Lung (tissue), 12 donors: ENCODE results near the gene SDE2. TPM values are rescaled to one million over a fixed set of nuclear protein-coding genes. Genes with fewer than 3 reads are reported as not detected.
A peak's percentile ranks its signal among the peaks of the same experiment; 100 is the strongest.

Source experiments
- ATAC-seq: fragments of 200-7000 bp; cut with Tn5 transposase; one replicate; pipeline ENCODE4 v1.9.1; 2020; ENCODE audit warnings: moderate number of reproducible peaks; ENCODE audit not compliant: insufficient read depth, low FRiP score
- DNase-seq, 3 donors: peaks; one replicate each; pipeline ENCODE4 v3.0.0-alpha.2; 2013 to 2017
- H3K27ac ChIP-seq, 2 donors: one replicate each; pipeline ENCODE4 v1.5.1; 2013; ENCODE audit warnings: mild to moderate bottlenecking in 2 of 2, moderate library complexity in 2 of 2, control low read depth in 1 of 2, inconsistent platforms in 1 of 2, low read depth in 1 of 2, low read length in 1 of 2
- H3K27me3 ChIP-seq, 3 donors: one replicate each; pipeline ENCODE4 v1.5.1; 2013; ENCODE audit warnings: low read length in 2 of 3; ENCODE audit not compliant: control insufficient read depth in 3 of 3, insufficient read depth in 3 of 3
- H3K36me3 ChIP-seq, 4 donors: one replicate each; pipeline ENCODE4 v1.5.1; 2013; ENCODE audit warnings: low read length in 4 of 4, mild to moderate bottlenecking in 1 of 4, moderate library complexity in 1 of 4; ENCODE audit not compliant: control insufficient read depth in 4 of 4, insufficient read depth in 4 of 4
- H3K4me1 ChIP-seq, 5 donors: one replicate each; pipeline ENCODE4 v1.5.1; 2013; ENCODE audit warnings: low read length in 5 of 5, mild to moderate bottlenecking in 2 of 5, moderate library complexity in 1 of 5; ENCODE audit not compliant: control insufficient read depth in 5 of 5, insufficient read depth in 5 of 5
- H3K4me3 ChIP-seq: one replicate; pipeline ENCODE4 v1.5.1; 2013; ENCODE audit warnings: mild to moderate bottlenecking, control low read depth, moderate library complexity
- H3K9ac ChIP-seq, 2 donors: one replicate each; pipeline ENCODE4 v1.5.1; 2013; ENCODE audit warnings: low read length in 2 of 2, control low read depth in 1 of 2; ENCODE audit not compliant: insufficient read depth in 1 of 2
- H3K9me3 ChIP-seq, 4 donors: one replicate each; pipeline ENCODE4 v1.5.1; 2013; ENCODE audit warnings: low read length in 3 of 4, mild to moderate bottlenecking in 1 of 4, moderate library complexity in 1 of 4; ENCODE audit not compliant: control insufficient read depth in 4 of 4, insufficient read depth in 3 of 4
- CTCF ChIP-seq: IDR thresholded peaks from 2 replicates; pipeline ENCODE4 v1.5.1; 2012; ENCODE audit warnings: mild to moderate bottlenecking; ENCODE audit errors: control extremely low read depth, extremely low read depth
- WGBS, 2 donors: extraction: QIAGEN DNeasy Blood & Tissue Kit; methylation state at CpG; one replicate each; pipeline ENCODE4 v1.1.7; 2013; 5-methylcytosine and 5-hydroxymethylcytosine counted together
- polyA plus RNA-seq, 2 donors: library from polyadenylated mRNA; stranded (reverse); fragments of 200-250 nt; gene quantifications; one replicate each; pipeline ENCODE4 v1.2.1, GENCODE V29; 2013
- total RNA-seq, 2 donors: library from RNA; depleted of rRNA in 1 of 2; stranded (reverse); fragments of >200 nt in 1 of 2; gene quantifications; one replicate each; pipeline ENCODE4 v1.2.1, GENCODE V29; 2014 to 2021
- donor health status: control.
- donor health status: control.
- donor health status: Bipolar disorder and iron deficiency.
- donor health status: healthy.
- donor health status: DM: yes; HTN: yes; CAD: no.

The SDE2 gene
- total and polyA plus RNA-seq, 4 donors = 6.7 to 35.5 (median 15.2) TPM

GRCh38 chr1:225995919-225996864 is 3.0 kb downstream of the SDE2 start:
- no peaks in the 10 kb centered on the region for H3K9me3 ChIP-seq
- no peaks in the 10 kb centered on the region for H3K27me3 ChIP-seq
- peak overlapping the region in 1 of 2 donors; percentile 18 for H3K9ac ChIP-seq
- no peak for TF ChIP-seq CTCF
- H3K36me3 ChIP-seq = peaks cover 12 to 17% (median 14%) of the 10 kb centered on the region in 4 donors
- H3K4me3 ChIP-seq = no peak overlapping the region
- peak overlapping the region in 1 of 2 donors; percentile 39 for H3K27ac ChIP-seq
- DNase-seq = no peak
- no peak for ATAC-seq
- 53 to 64% methylated on average over 4 of the region's 4 CpGs for WGBS, 2 donors
- H3K4me1 ChIP-seq = peaks cover 0 to 22% (median 9%) of the 10 kb centered on the region in 5 donors

- H3K27ac ChIP-seq = no peak overlapping the region
- no peaks in the 10 kb centered on the region for H3K27me3 ChIP-seq
- peaks cover 24 to 42% (median 32%) of the 10 kb centered on the region in 4 donors for H3K36me3 ChIP-seq
- H3K9ac ChIP-seq = no peak overlapping the region
- H3K4me1 ChIP-seq = no peaks in the 10 kb centered on the region
- no peak for ATAC-seq
- H3K9me3 ChIP-seq = no peaks in the 10 kb centered on the region
- H3K4me3 ChIP-seq = no peak overlapping the region
- no peak for TF ChIP-seq CTCF
- DNase-seq = no peak
- WGBS, 2 donors = 68 to 76% methylated on average over 5 of the region's 5 CpGs
Measured at GRCh38 chr1:225990705-225991464, 8.3 kb downstream of the SDE2 start.

DNA sequence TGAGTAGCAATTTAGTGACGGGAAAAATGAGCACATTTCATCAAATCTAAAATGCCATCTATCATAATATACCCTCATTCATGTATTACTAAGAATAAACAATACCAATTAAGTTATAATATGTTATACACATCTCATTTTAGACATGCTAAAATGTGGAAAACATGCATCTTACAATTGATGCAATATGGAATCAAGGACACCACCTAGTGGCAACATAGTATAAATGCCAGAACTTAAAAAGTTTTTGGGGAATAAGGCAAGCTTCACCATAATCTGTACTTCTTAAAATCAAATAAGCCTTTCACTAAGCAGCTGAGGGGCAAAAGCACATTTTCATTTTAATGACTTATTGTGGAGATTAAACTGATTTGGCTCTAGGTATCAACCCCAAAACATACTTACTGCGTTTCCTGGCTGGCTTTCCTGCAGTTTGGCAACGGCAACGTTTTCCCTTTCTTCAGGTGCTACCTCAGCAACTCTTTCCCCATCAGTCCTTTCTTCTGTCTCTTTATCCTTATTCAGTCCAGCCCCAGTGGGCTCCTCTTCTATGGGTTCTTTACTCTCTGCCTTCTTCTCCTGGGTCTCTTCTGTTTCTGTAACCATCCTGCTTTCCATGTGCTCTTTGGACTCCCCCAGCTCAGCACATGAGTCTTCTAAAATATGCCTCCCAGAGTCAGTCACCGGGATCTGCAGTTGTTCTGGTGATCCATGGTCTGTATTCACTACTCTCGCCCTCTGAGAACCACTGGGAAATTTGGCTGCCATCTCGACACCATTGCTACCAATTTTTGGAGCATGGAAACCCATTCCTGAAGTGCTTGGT is 11.4 kb downstream of the SDE2 start:
- Histone ChIP-seq H3K36me3 (peaks cover 25 to 48% (median 36%) of the 10 kb centered on the region in 4 donors), H3K27ac (peak overlapping the region in 1 of 2 donors; percentile 31), H3K4me1 (no peaks in the 10 kb centered on the region), H3K9me3 (no peaks in the 10 kb centered on the region), H3K9ac (no peak overlapping the region), H3K4me3 (no peak overlapping the region), H3K27me3 (no peaks in the 10 kb centered on the region)
- WGBS, 2 donors = 83 to 85% methylated on average over 7 of the region's 7 CpGs
- peak in 2 of 3 donors; percentile 70 to 76 for DNase-seq
- peak; percentile 31 for TF ChIP-seq CTCF
- no peak for ATAC-seq
